Prostate gland (tissue), 2 donors: ENCODE measurements around the gene FLT1.

Source experiments
- POLR2A ChIP-seq: fragments of 450-650 bp; IDR thresholded peaks from one replicate; pipeline ENCODE4 v1.6.1; 2016; ENCODE audit warnings: antibody characterized with exemption, mild to moderate bottlenecking
- TF ChIP-seq, protein P1 (sequence below), 4 experiments: fragments of 200-600 bp in 2 of 4; fragments of 450-650 bp in 2 of 4; sonication (generic) in 2 of 4; IDR thresholded peaks; 1 replicate in 3 of 4; 2 replicates in 1 of 4; pipeline ENCODE4 v1.5.1; 2016 to 2019; ENCODE audit warnings: antibody characterized with exemption in 4 of 4, mild to moderate bottlenecking in 2 of 4, moderate library complexity in 2 of 4

DNA sequence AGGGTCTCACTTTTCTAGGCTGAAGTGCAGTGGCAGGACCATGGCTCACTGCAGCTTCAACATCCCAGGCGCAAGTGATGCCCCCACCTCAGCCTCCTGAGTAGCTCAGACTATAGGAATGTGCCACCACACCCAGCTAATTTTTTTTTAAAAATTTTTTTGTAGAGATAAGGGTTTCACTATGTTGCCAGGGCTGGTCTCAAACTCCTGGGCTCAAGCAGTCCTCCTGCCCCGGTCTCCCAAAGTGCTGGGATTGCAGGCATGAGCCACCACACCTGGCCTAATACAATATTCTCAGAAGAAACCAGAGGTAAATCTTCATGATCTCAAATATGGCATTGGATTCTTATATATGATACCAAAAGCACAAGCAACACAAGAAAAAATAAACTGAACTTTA, 47.7 kb downstream of the FLT1 start:
- TF ChIP-seq, protein P1, sequence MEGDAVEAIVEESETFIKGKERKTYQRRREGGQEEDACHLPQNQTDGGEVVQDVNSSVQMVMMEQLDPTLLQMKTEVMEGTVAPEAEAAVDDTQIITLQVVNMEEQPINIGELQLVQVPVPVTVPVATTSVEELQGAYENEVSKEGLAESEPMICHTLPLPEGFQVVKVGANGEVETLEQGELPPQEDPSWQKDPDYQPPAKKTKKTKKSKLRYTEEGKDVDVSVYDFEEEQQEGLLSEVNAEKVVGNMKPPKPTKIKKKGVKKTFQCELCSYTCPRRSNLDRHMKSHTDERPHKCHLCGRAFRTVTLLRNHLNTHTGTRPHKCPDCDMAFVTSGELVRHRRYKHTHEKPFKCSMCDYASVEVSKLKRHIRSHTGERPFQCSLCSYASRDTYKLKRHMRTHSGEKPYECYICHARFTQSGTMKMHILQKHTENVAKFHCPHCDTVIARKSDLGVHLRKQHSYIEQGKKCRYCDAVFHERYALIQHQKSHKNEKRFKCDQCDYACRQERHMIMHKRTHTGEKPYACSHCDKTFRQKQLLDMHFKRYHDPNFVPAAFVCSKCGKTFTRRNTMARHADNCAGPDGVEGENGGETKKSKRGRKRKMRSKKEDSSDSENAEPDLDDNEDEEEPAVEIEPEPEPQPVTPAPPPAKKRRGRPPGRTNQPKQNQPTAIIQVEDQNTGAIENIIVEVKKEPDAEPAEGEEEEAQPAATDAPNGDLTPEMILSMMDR (IDR thresholded peaks at IDR 0.05) = no peak
- TF ChIP-seq POLR2A = no peak
